HG03342 (cell line): Measurements from ENCODE around the gene ABCD1.

ENCODE experiments used
- ATAC-seq: cut with Tn5 transposase; IDR thresholded peaks from one replicate; pipeline ENCODE4 v1.9.1; 2021; ENCODE audit warnings: mild to moderate bottlenecking, moderate library complexity; ENCODE audit not compliant: unreplicated experiment

Gene ABCD1

GRCh38 chrX:153782313-153782712, 57.7 kb downstream of the ABCD1 start:
- no peak for ATAC-seq

- no peak for ATAC-seq
Measured at GRCh38 chrX:153782871-153783270, 58.2 kb downstream of the ABCD1 start.

- ATAC-seq: no peak
Measured at GRCh38 chrX:153783378-153784013, 58.8 kb downstream of the ABCD1 start.

GRCh38 chrX:153784325-153784967, 59.8 kb downstream of the ABCD1 start:
- no peak for ATAC-seq

- no peak for ATAC-seq
Measured at GRCh38 chrX:153786669-153787068, 62.0 kb downstream of the ABCD1 start.

GRCh38 chrX:153789654-153790053, 65.0 kb downstream of the ABCD1 start:
- ATAC-seq: no peak

- ATAC-seq: no peak
Measured at GRCh38 chrX:153791104-153791852, 66.6 kb downstream of the ABCD1 start.

GRCh38 chrX:153792368-153792767, 67.7 kb downstream of the ABCD1 start:
- ATAC-seq: no peak

GRCh38 chrX:153793291-153793690, 68.6 kb downstream of the ABCD1 start:
- no peak for ATAC-seq
